T-cell (primary cell): ENCODE data around the gene GPR65. TPM values are rescaled to one million over a fixed set of nuclear protein-coding genes. Genes with fewer than 3 reads are reported as not detected.
A peak's percentile ranks its signal among the peaks of the same experiment; 100 is the strongest.

ENCODE experiments used
- ATAC-seq, 4 experiments: fragments of 200-7000 bp in 3 of 4; fragments of 150-1000 bp in 1 of 4; cut with Tn5 transposase; replicated peaks in 1 of 4; 1 replicate in 3 of 4; 2 replicates in 1 of 4; pipeline ENCODE4 v1.10.0; 2021; ENCODE audit warnings: moderate library complexity in 3 of 4, mild to moderate bottlenecking in 2 of 4, moderate number of reproducible peaks in 1 of 4
- CTCF ChIA-PET, 2 donors: fragments of 300-600 bp; sonication (Branson Sonifier 250); formaldehyde crosslinking; loops; one replicate each; lab custom pipeline; 2022; ENCODE audit warnings: antibody characterized with exemption in 2 of 2; lab: Charles Lee
- POLR2A ChIA-PET, 2 donors: fragments of 300-600 bp; sonication (Branson Sonifier 250); formaldehyde crosslinking; loops; one replicate each; lab custom pipeline; 2022; ENCODE audit warnings: antibody characterized with exemption in 2 of 2; lab: Charles Lee
- DNase-seq, 35 experiments: peaks; one replicate each; pipeline versions ENCODE4 v3.0.0 to v3.0.0-alpha.2; 2013 to 2023
- H3K27ac ChIP-seq: one replicate; pipeline ENCODE4 v1.5.1; 2013; ENCODE audit warnings: low read length
- H3K27me3 ChIP-seq, 2 experiments: replicated peaks in 1 of 2; 1 replicate in 1 of 2; 2 replicates in 1 of 2; pipeline versions ENCODE4 v1.6.1 to v1.7.0; 2013; ENCODE audit warnings: low read length in 1 of 2, mixed read lengths in 1 of 2; ENCODE audit not compliant: control insufficient read depth in 2 of 2, insufficient read depth in 2 of 2; ENCODE audit errors: extremely low read depth in 1 of 2
- H3K36me3 ChIP-seq, 2 donors: 1 replicate in 1 of 2; 2 replicates in 1 of 2; pipeline versions ENCODE4 v1.6.1 to v1.7.0; 2013; ENCODE audit warnings: low read length in 1 of 2; ENCODE audit not compliant: control insufficient read depth in 2 of 2, insufficient read depth in 1 of 2; ENCODE audit errors: extremely low read depth in 1 of 2
- H3K4me1 ChIP-seq, 2 experiments: 1 replicate in 1 of 2; 2 replicates in 1 of 2; pipeline versions ENCODE4 v1.6.1 to v1.7.0; 2013; ENCODE audit warnings: low read length in 2 of 2, mixed read lengths in 1 of 2; ENCODE audit not compliant: insufficient read depth in 2 of 2, control insufficient read depth in 1 of 2; ENCODE audit errors: extremely low read depth in 1 of 2
- H3K4me3 ChIP-seq, 2 donors: 1 replicate in 1 of 2; 2 replicates in 1 of 2; pipeline versions ENCODE4 v1.5.1 to v1.7.0; 2013; ENCODE audit warnings: mild to moderate bottlenecking in 2 of 2, low read length in 1 of 2, moderate library complexity in 1 of 2; ENCODE audit not compliant: control insufficient read depth in 1 of 2; ENCODE audit errors: extremely low read depth in 1 of 2
- H3K9me3 ChIP-seq: 2 replicates; pipeline ENCODE4 v1.7.0; 2013
- H3K27ac Mint-ChIP-seq, 2 donors: one replicate each; pipeline ENCODE4 v1.8.0; 2020 to 2021; ENCODE audit warnings: mild to moderate bottlenecking in 2 of 2, mixed read lengths in 2 of 2
- H3K27me3 Mint-ChIP-seq, 2 donors: one replicate each; pipeline ENCODE4 v1.8.0; 2021 to 2022; ENCODE audit warnings: mixed read lengths in 2 of 2
- H3K36me3 Mint-ChIP-seq: one replicate; pipeline ENCODE4 v1.8.0; 2021; ENCODE audit warnings: mixed read lengths
- H3K4me1 Mint-ChIP-seq, 3 donors: one replicate each; pipeline ENCODE4 v1.8.0; 2020 to 2022; ENCODE audit warnings: mixed read lengths in 3 of 3, mild to moderate bottlenecking in 1 of 3
- H3K4me3 Mint-ChIP-seq, 3 donors: one replicate each; pipeline ENCODE4 v1.8.0; 2020 to 2022; ENCODE audit warnings: mild to moderate bottlenecking in 3 of 3, mixed read lengths in 3 of 3, moderate library complexity in 3 of 3
- H3K9me3 Mint-ChIP-seq, 3 donors: one replicate each; pipeline ENCODE4 v1.8.0; 2020 to 2022; ENCODE audit warnings: mixed read lengths in 3 of 3
- WGBS: methylation state at CpG from one replicate; pipeline ENCODE4 v1.1.5; 2013; ENCODE audit warnings: missing lambda C conversion rate; ENCODE audit not compliant: insufficient coverage; 5-methylcytosine and 5-hydroxymethylcytosine counted together
- total RNA-seq, 35 experiments: library from RNA in 6 of 35; stranded (reverse) in 6 of 35; fragments of 120-200 nt in 1 of 35; gene quantifications; one replicate each; pipeline versions ENCODE4 v1.2.1 to v1.2.4 and lab custom pipeline; 2013 to 2026

Gene GPR65
- total RNA-seq, 5 donors from 2014 or later (not counting 1 experiment from before 2014, with no cell fraction given), result 8.3 to 13.4 (median 10.9) TPM

DNA sequence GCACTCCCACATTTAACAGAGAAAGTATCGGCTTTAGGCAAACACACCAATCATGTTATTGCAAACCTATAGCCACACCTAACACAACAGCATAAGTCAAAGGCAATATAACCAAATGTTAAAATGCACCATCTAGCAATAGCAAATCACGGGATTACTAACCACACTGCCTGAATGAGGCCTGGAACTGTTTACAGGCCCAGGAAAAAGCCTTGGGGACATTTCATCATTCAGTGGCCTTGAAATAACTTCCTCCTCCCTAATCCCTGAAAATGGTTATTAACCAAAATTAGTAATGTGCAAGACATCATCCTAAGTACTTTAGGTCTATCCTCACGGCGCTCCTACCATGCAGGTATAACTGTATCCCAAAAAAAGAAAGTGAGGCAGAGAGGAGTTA, 14.3 kb upstream of the GPR65 start:
- Histone ChIP-seq H3K4me1 (peaks cover 5 to 29% of the 10 kb centered on the region in 2 experiments), H3K27me3 (no peaks in the 10 kb centered on the region), H3K27ac (no peak overlapping the region), H3K36me3 (peaks cover 0 to 14% of the 10 kb centered on the region in 2 donors), H3K9me3 (no peaks in the 10 kb centered on the region), H3K4me3 (no peak overlapping the region)
- WGBS, result 100% methylated on average over 1 of the region's 4 CpGs
- DNase-seq (no peak), ATAC-seq (no peak)
- Mint-ChIP-seq H3K4me3 (peak overlapping the region in 1 of 3 donors; percentile 2), H3K27ac (peak overlapping the region in 1 of 2 donors; percentile 3), H3K27me3 (no peaks in the 10 kb centered on the region), H3K4me1 (peaks cover 65 to 69% (median 68%) of the 10 kb centered on the region in 3 donors), H3K9me3 (no peaks in the 10 kb centered on the region), H3K36me3 (peaks cover 12% of the 10 kb centered on the region)
- POLR2A ChIA-PET, result no interaction called here
- CTCF ChIA-PET, result interaction anchor here (0.6 to 1.2 kb wide), 2 partner anchors 16 to 394 kb away, joined by 3 read pairs; partner anchors contain the start of gene SPATA7 (in 1 of the 2)

- 21% methylated on average over 20 of the region's 20 CpGs for WGBS
- peak overlapping the region; percentile 66 to 86 for H3K4me3 ChIP-seq
- Mint-ChIP-seq H3K9me3 (no peaks in the 10 kb centered on the region), H3K36me3 (no peaks in the 10 kb centered on the region), H3K27me3 (no peaks in the 10 kb centered on the region), H3K27ac (peak overlapping the region; percentile 88 to 95), H3K4me1 (peaks cover 75 to 79% (median 75%) of the 10 kb centered on the region in 3 donors), H3K4me3 (peak overlapping the region; percentile 86 to 93 (median 88))
- no peaks in the 10 kb centered on the region for H3K27me3 ChIP-seq
- DNase-seq (peak in 3 of 35 experiments; percentile 6 to 13 (median 7)), ATAC-seq (no peak)
- ChIA-PET POLR2A (interaction anchor here (1.5 to 2.8 kb wide), 2 partner anchors 13 to 17 kb away, joined by 4 to 33 read pairs; partner anchors contain the start of gene GPR65 (in 1 of the 2)), CTCF (interaction anchor here (0.7 to 1.2 kb wide), 5 partner anchors 9 to 20 kb away, joined by 3 to 13 read pairs (median 4); partner anchors contain the start of gene GPR65 (in 1 of the 2))
- H3K9me3 ChIP-seq, result no peaks in the 10 kb centered on the region
- H3K36me3 ChIP-seq, result no peaks in the 10 kb centered on the region
- peaks cover 7 to 31% of the 10 kb centered on the region in 2 experiments for H3K4me1 ChIP-seq
- peak overlapping the region; percentile 98 for H3K27ac ChIP-seq
These were observed 12.6 kb upstream of the GPR65 start for GRCh38 chr14:87992346-87992717.

GRCh38 chr14:87992718-87993628, 12.0 kb upstream of the GPR65 start, which contains the start of gene GALC:
Gene GALC, minus strand, starts transcription at chr14:87993182. Its CDS starts 18 bp downstream, at chr14:87993164.
- ChIA-PET CTCF (interaction anchor here (0.6 to 1.5 kb wide), 11 partner anchors 10 to 237 kb away, joined by 3 to 14 read pairs (median 4); partner anchors contain the start of gene GPR65 (in 1 of the 2)), POLR2A (interaction anchor here (0.6 to 2.8 kb wide), 5 partner anchors 13 to 155 kb away, joined by 3 to 33 read pairs (median 4); partner anchors contain the start of gene GPR65 (in 1 of the 2))
- no peaks in the 10 kb centered on the region for H3K9me3 Mint-ChIP-seq
- Histone ChIP-seq H3K4me3 (peak within 1 kb of the TSS; percentile 66 to 86), H3K27ac (peak within 1 kb of the TSS; percentile 98), H3K4me1 (peaks cover 7 to 31% of the 10 kb centered on the region in 2 experiments), H3K9me3 (no peaks in the 10 kb centered on the region), H3K27me3 (no peaks in the 10 kb centered on the region), H3K36me3 (no peaks in the 10 kb centered on the region)
- WGBS, result under 1% methylated on average over 78 of the region's 83 CpGs
- peak; percentile 88 to 90 (median 89) for ATAC-seq
- peak within 1 kb of the TSS; percentile 98 to 99 for H3K27ac Mint-ChIP-seq
- H3K27me3 Mint-ChIP-seq, result no peaks in the 10 kb centered on the region
- no peaks in the 10 kb centered on the region for H3K36me3 Mint-ChIP-seq
- peak within 1 kb of the TSS; percentile 86 to 93 (median 88) for H3K4me3 Mint-ChIP-seq
- peak; percentile 92 to 97 (median 95) for DNase-seq
- H3K4me1 Mint-ChIP-seq, result peaks cover 75 to 78% (median 75%) of the 10 kb centered on the region in 3 donors

GRCh38 chr14:87994974-87995373, 10.0 kb upstream of the GPR65 start:
- no peaks in the 10 kb centered on the region for H3K9me3 ChIP-seq
- Mint-ChIP-seq H3K9me3 (no peaks in the 10 kb centered on the region), H3K36me3 (no peaks in the 10 kb centered on the region), H3K4me1 (peaks cover 57 to 68% (median 61%) of the 10 kb centered on the region in 3 donors), H3K27ac (peak overlapping the region; percentile 98 to 99), H3K27me3 (no peaks in the 10 kb centered on the region), H3K4me3 (peak overlapping the region; percentile 31 to 88 (median 35))
- H3K27ac ChIP-seq, result peak overlapping the region; percentile 98
- WGBS, result no CpG with 5 or more reads among the region's 6 CpGs
- no peaks in the 10 kb centered on the region for H3K27me3 ChIP-seq
- H3K4me1 ChIP-seq, result peaks cover 7 to 31% of the 10 kb centered on the region in 2 experiments
- POLR2A ChIA-PET, result interaction anchor here (0.5 to 2.0 kb wide), 6 partner anchors 9 to 35 kb away, joined by 3 to 59 read pairs (median 4); partner anchors contain the start of gene GPR65 (in 1 of the 2)
- peak in 16 of 35 experiments; percentile 8 to 77 (median 26) for DNase-seq
- no peaks in the 10 kb centered on the region for H3K36me3 ChIP-seq
- peak overlapping the region in 1 of 2 donors; percentile 14 for H3K4me3 ChIP-seq
- ATAC-seq, result no peak
- CTCF ChIA-PET, result interaction anchor here (0.6 to 1.8 kb wide), 10 partner anchors 10 to 1539 kb away, joined by 3 to 15 read pairs (median 3); partner anchors contain the start of gene GPR65 (in 1 of the 2)

DNA sequence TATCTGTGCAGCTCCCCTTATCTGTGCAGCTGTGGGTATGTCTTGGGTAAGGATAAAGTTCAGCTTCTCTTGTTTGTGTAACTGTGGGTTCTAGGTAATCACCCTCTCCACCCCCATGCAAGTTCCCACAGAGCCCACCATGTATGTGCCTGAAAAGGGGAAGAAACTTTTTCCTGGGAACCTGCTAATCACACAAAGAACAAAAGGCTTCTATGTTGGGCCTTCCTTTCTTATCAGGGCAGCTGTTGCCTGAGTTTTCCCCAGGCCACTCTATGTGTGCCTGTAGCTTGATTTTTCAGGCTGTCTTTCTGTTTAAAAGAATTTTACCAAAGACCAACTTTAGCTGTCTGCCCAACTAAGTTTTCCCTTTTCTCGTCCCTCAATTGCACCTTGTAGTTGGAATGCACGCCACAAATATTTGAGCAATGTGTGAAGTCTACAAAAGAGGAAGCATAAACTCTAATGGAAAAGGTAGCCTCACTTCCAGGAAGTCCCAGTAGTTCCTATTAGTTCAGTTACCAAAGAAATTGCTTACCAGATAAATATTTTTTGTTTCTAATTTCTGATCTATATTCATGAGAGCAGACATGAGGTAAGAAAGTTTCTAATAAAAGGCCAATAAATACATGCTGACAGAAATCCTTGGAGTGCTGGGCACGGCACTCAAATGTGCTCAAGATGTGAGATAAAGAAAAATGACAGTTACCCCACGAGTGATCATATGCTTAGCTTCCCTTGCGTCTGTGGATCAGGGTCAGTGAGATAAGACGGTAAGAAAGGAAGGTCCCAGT, 9.2 kb upstream of the GPR65 start:
- Histone ChIP-seq H3K4me3 (no peak overlapping the region), H3K9me3 (no peaks in the 10 kb centered on the region)
- peak overlapping the region in 2 of 3 donors; percentile 13 to 88 for H3K4me3 Mint-ChIP-seq

More for the DNA sequence above, 9.2 kb upstream of the GPR65 start:
- DNase-seq (peak in 2 of 35 experiments; percentile 2 to 18), ATAC-seq (no peak)
- no peaks in the 10 kb centered on the region for H3K36me3 Mint-ChIP-seq
- 70% methylated on average over 2 of the region's 6 CpGs for WGBS
- peaks cover 51 to 60% (median 55%) of the 10 kb centered on the region in 3 donors for H3K4me1 Mint-ChIP-seq
- Histone ChIP-seq H3K36me3 (no peaks in the 10 kb centered on the region), H3K27ac (peak overlapping the region; percentile 98), H3K27me3 (no peaks in the 10 kb centered on the region), H3K4me1 (peaks cover 7 to 31% of the 10 kb centered on the region in 2 experiments)
- peak overlapping the region; percentile 98 to 99 for H3K27ac Mint-ChIP-seq
- CTCF ChIA-PET, result interaction anchor here (0.6 to 1.8 kb wide), 11 partner anchors 9 to 1678 kb away, joined by 3 to 15 read pairs (median 3); partner anchors contain the start of gene GPR65 (in 1 of the 2)
- POLR2A ChIA-PET, result interaction anchor here in 1 of 2 donors (0.9 to 2.0 kb wide), 4 partner anchors 10 to 35 kb away, joined by 3 to 59 read pairs (median 4); partner anchors contain the start of gene GPR65
- H3K9me3 Mint-ChIP-seq, result no peaks in the 10 kb centered on the region
- H3K27me3 Mint-ChIP-seq, result no peaks in the 10 kb centered on the region
